ENCODE data around the gene PNRC1. TPM values are rescaled to one million over a fixed set of nuclear protein-coding genes. Genes with fewer than 3 reads are reported as not detected.
"Not testable (repeated sequence)": the region's sequence is repeated elsewhere in the genome, so short reads cannot be mapped to it uniquely, and the experiment has no call there.

The PNRC1 gene
- total RNA-seq, 3 donors from 2014 or later = 221 to 290 (median 230) TPM

DNA sequence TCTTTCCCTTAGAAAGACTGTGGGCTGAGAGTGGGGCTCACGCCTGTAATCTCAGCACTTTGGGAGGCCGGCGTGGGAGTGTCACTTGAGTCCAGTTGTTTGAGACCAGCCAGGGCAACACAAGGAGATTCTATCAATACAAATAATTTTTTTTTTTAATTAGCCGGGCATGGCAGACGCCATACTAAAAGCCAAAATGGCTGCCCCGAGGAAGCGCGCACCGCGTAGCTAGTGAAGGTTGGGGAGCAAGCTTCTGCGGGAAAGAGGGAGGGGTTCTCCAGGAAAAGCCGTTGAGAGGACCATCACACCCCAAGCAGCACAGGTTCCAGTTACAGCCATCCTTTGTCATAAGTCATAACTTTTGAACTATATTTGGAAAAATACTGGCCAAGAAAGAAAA, 21.3 kb upstream of the PNRC1 start:
- intact Hi-C loops (cut with DNase I; ENCODE audit: low total_unique reads) = no loop called here
- Histone ChIP-seq H3K9me3 (no peaks in the 10 kb centered on the region), H3K27ac (no peak overlapping the region), H3K4me3 (no peak overlapping the region), H3K27me3 (no peaks in the 10 kb centered on the region), H3K36me3 (no peaks in the 10 kb centered on the region), H3K4me1 (no peaks in the 10 kb centered on the region)
- TF ChIP-seq POLR2A (IDR thresholded peaks at IDR 0.05) (no peak), POLR2AphosphoS5 (IDR thresholded peaks at IDR 0.05) (no peak), CTCF (IDR thresholded peaks at IDR 0.05) (no peak)
- DNase-seq (ENCODE audit: low spot score in 2 of 2) = no peak

DNA sequence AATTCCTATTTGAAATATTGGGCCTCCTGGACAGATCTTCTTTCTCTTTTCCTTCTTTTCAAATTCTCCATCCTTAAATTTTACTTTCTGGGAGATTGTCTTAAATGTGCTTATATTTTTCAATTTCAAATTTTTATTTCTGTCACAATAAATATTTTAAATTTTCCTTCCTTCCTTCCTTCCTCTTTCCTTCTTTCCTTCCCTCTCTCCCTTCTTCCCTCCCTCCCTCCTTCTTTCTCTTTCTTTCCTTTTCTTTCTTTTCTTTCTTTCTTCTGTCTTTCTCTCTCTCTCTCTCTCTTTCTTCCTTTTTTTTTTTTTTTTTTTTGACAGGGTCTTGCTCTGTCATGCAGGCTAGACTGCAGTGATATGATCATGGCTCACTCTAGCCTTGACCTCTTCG, 16.7 kb upstream of the PNRC1 start:
- Histone ChIP-seq H3K4me1 (no peaks in the 10 kb centered on the region), H3K27me3 (no peaks in the 10 kb centered on the region), H3K27ac (no peak overlapping the region), H3K36me3 (no peaks in the 10 kb centered on the region), H3K4me3 (no peak overlapping the region), H3K9me3 (no peaks in the 10 kb centered on the region)
- TF ChIP-seq POLR2A (IDR thresholded peaks at IDR 0.05) (no peak), CTCF (IDR thresholded peaks at IDR 0.05) (no peak)
- DNase-seq (ENCODE audit: low spot score in 2 of 2) = no peak
- intact Hi-C loops (cut with DNase I; ENCODE audit: low total_unique reads) = no loop called here

GRCh38 chr6:89064931-89065330, 15.6 kb upstream of the PNRC1 start:
- H3K4me1 ChIP-seq; H3K4me3 ChIP-seq; H3K36me3 ChIP-seq; DNase-seq (ENCODE audit: low spot score in 2 of 2); H3K27me3 ChIP-seq; intact Hi-C loops (cut with DNase I; ENCODE audit: low total_unique reads); H3K27ac ChIP-seq; H3K9me3 ChIP-seq: not testable (repeated sequence)

- H3K4me3 ChIP-seq; DNase-seq (ENCODE audit: low spot score in 2 of 2); H3K27me3 ChIP-seq; H3K36me3 ChIP-seq; H3K9me3 ChIP-seq; H3K27ac ChIP-seq; H3K4me1 ChIP-seq; intact Hi-C loops (cut with DNase I; ENCODE audit: low total_unique reads): not testable (repeated sequence)
Observed at GRCh38 chr6:89066121-89066520, 14.4 kb upstream of the PNRC1 start.

- no peaks in the 10 kb centered on the region for H3K27me3 ChIP-seq
- no peaks in the 10 kb centered on the region for H3K36me3 ChIP-seq
- no peak for DNase-seq (ENCODE audit: low spot score in 2 of 2)
- intact Hi-C loops (cut with DNase I; ENCODE audit: low total_unique reads) = no loop called here
- no peak overlapping the region for H3K4me3 ChIP-seq
- H3K27ac ChIP-seq = no peak overlapping the region
- no peak for TF ChIP-seq POLR2AphosphoS5 (IDR thresholded peaks at IDR 0.05)
- no peak for TF ChIP-seq CTCF (IDR thresholded peaks at IDR 0.05)
- TF ChIP-seq POLR2A (IDR thresholded peaks at IDR 0.05) = no peak
- no peaks in the 10 kb centered on the region for H3K4me1 ChIP-seq
- no peaks in the 10 kb centered on the region for H3K9me3 ChIP-seq
Observed at GRCh38 chr6:89066940-89067646, 13.5 kb upstream of the PNRC1 start.

DNA sequence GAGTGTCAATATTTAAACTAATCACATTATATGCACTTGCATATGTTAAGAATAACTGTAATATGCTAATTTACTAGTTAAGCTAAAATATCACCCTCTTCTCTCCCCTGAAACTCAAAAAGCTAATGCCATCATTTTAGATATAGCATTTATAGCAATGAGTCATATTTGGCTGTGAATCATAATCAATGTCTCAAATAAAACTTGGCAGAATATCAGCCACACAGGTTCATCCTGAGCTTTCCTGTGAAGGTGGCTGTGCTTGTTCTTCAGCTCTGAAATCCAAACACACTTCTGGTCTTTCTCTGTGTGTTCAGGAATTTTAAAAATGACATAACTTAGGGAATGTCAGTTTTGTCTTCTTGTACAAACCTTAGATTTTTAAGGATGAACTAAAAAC, 12.8 kb upstream of the PNRC1 start:
- H3K36me3 ChIP-seq = no peaks in the 10 kb centered on the region
- H3K9me3 ChIP-seq = no peaks in the 10 kb centered on the region
- no peaks in the 10 kb centered on the region for H3K4me1 ChIP-seq
- H3K27ac ChIP-seq = no peak overlapping the region
- no peak for DNase-seq (ENCODE audit: low spot score in 2 of 2)
- H3K27me3 ChIP-seq = no peaks in the 10 kb centered on the region
- intact Hi-C loops (cut with DNase I; ENCODE audit: low total_unique reads) = no loop called here
- TF ChIP-seq POLR2A (IDR thresholded peaks at IDR 0.05) (no peak), POLR2AphosphoS5 (IDR thresholded peaks at IDR 0.05) (no peak), CTCF (IDR thresholded peaks at IDR 0.05) (no peak)
- H3K4me3 ChIP-seq = no peak overlapping the region

Measured in breast epithelium (tissue), 4 donors.